Measurements from ENCODE around the gene NRXN3.

- TF ChIP-seq CTCF (IDR thresholded peaks at IDR 0.05) (no peak), REST (IDR thresholded peaks at IDR 0.05; ENCODE audit: insufficient read depth in 1 of 2, low read depth in 2 of 2, low read length in 1 of 2) (no peak), TCF7L2 (IDR thresholded peaks at IDR 0.05; ENCODE audit: low read depth, low read length) (no peak)
Observed at GRCh38 chr14:78737601-78738000, 567.4 kb downstream of the NRXN3 start.

Data from Panc1 (cell line).